Heart right ventricle (tissue), 16 donors: Measurements from ENCODE around the gene WASHC4. TPM values are rescaled to one million over a fixed set of nuclear protein-coding genes. Genes with fewer than 3 reads are reported as not detected.

Experiments used
- ATAC-seq, 8 donors: fragments of 200-7000 bp; cut with Tn5 transposase; one replicate each; pipeline ENCODE4 v1.9.1; 2020; ENCODE audit warnings: mild to moderate bottlenecking in 8 of 8, moderate library complexity in 8 of 8, moderate number of reproducible peaks in 1 of 8
- DNase-seq, 2 donors: peaks; one replicate each; pipeline ENCODE4 v3.0.0-alpha.2; 2020
- H3K27ac ChIP-seq, 10 donors: fragments of 200-600 bp; sonication (generic) in 2 of 10; one replicate each; pipeline versions ENCODE4 v1.5.0 to v1.8.0; 2020 to 2022; ENCODE audit warnings: mild to moderate bottlenecking in 3 of 10
- H3K27me3 ChIP-seq, 7 donors: fragments of 200-600 bp; one replicate each; pipeline ENCODE4 v1.8.0; 2021 to 2022; ENCODE audit warnings: mild to moderate bottlenecking in 2 of 7
- H3K36me3 ChIP-seq, 9 donors: fragments of 200-600 bp; sonication (generic) in 1 of 9; one replicate each; pipeline versions ENCODE4 v1.5.0 to v1.8.0; 2020 to 2022; ENCODE audit warnings: mild to moderate bottlenecking in 2 of 9
- H3K4me1 ChIP-seq, 9 donors: fragments of 200-600 bp; sonication (generic) in 1 of 9; one replicate each; pipeline versions ENCODE4 v1.5.0 to v1.8.0; 2020 to 2022; ENCODE audit warnings: mild to moderate bottlenecking in 4 of 9
- H3K4me3 ChIP-seq, 10 donors: fragments of 200-600 bp; sonication (generic) in 2 of 10; one replicate each; pipeline versions ENCODE4 v1.5.0 to v1.8.0; 2020 to 2022; ENCODE audit warnings: mild to moderate bottlenecking in 7 of 10, moderate library complexity in 2 of 10
- H3K9me3 ChIP-seq, 11 donors: fragments of 200-600 bp in 10 of 11; sonication (generic) in 2 of 11; one replicate each; pipeline versions ENCODE4 v1.5.0 to v1.8.0; 2013 to 2022; ENCODE audit warnings: mild to moderate bottlenecking in 2 of 11, control low read depth in 1 of 11, moderate library complexity in 1 of 11
- whole genome bisulfite sequencing, 2 donors: extraction: QIAGEN DNeasy Blood & Tissue Kit; methylation state at CpG; one replicate each; pipeline ENCODE4 v1.1.7; 2013; ENCODE audit warnings: inconsistent platforms in 1 of 2; 5-methylcytosine and 5-hydroxymethylcytosine counted together
- intact Hi-C, 10 donors: fragments of 100-400 bp; cut with DNase I; formaldehyde crosslinking; loops; one replicate each; pipeline versions ENCODE4 v1.11.1 to v1.14.2; 2022
- polyA plus RNA-seq, 2 donors: library from polyadenylated mRNA; stranded (reverse); fragments of 200-250 nt; gene quantifications; one replicate each; pipeline ENCODE4 v1.2.3, GENCODE V29; 2013
- total RNA-seq, 10 donors: library from RNA; stranded (reverse); fragmentation: NEBNext Ultra II Directional in 3 of 10; extraction: Animal tissue kit (Norgen Biotek cat#: 25700) in 3 of 10; gene quantifications; one replicate each; pipeline versions ENCODE4 v1.2.1 to v1.2.4, GENCODE V29; 2021 to 2023
- TF ChIP-seq, protein P1 (sequence below), 9 donors: fragments of 200-600 bp; sonication (generic) in 2 of 9; IDR thresholded peaks; one replicate each; pipeline versions ENCODE4 v1.5.0 to v1.8.0; 2021 to 2022; ENCODE audit warnings: antibody characterized with exemption in 9 of 9, mild to moderate bottlenecking in 5 of 9, moderate library complexity in 1 of 9
- donor health status: Arrhythmogenic right ventricular cardiomyopathy.
- donor health status: ischemic (EF 13 %, LVEDD 7.1; RV severe dilation, severe dysfunction).
- donor health status: healthy with polysubstance abuse.
- donor health status: DM: no; HTN: yes; CAD: no.
- donor health status: DM: no; HTN: no; CAD: no.
- donor health status: ischemic (EF 25% LVEDD 6.9; RV normal size, moderate dysfunction).
- donor health status: ischemic (EF 25% LVEDD 5.7; RV mildly dilated, moderate dysfunction).
- donor health status: healthy.
- donor health status: DM: yes; HTN: yes; CAD: no.
- donor health status: Ischemic cardiomyopathy.
- donor health status: ischemic (EF 35%, LVEDD 5.7; RV mildly dilated, moderate dysfunction).
- donor health status: nonischemic (EF 11% LVEDD 7.7; RV severe dilation, severe dysfunction).
- donor health status: DM: yes; HTN: yes; CAD: no.
- donor health status: PGD.
- donor health status: ischemic (EF 29% LVEDD 5.4; RV normal size, mild dysfunction).
- donor health status: nonischemic (EF 23%, LVEDD 6.1; RV moderate dilation, normal function).

WASHC4 gene
- total and polyA plus RNA-seq, 12 donors: 7.2 to 31.8 (median 23.8) TPM

DNA sequence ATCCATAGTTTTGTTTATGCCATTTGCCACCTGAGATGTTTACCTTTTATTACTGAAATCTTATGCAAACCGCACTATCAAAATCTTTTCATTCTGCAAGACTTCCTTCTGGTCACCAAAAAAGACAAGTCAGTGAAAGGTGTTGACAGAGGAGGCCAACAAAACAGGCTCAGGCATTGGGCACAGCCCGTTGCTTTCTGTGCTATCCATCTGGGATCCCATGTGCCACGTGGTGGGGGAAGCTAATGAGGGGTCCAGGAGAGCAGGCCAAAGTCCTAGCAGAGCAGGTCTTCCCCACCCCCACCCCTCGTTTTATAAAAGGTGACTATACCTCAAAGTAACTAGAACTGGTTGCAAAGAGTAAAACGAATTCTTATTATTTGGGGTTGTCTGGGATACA lies 24.5 kb upstream of the WASHC4 start:
- intact Hi-C loops: no loop called here
- ATAC-seq (no peak), DNase-seq (no peak)
- H3K27ac ChIP-seq: no peak overlapping the region
- WGBS, 2 donors: 60 to 62% methylated on average over 5 of the region's 5 CpGs
- H3K4me3 ChIP-seq: peak overlapping the region in 4 of 10 donors; percentile 61 to 64 (median 62)
- H3K4me1 ChIP-seq: peaks cover 0 to 21% (median 10%) of the 10 kb centered on the region in 9 donors
- no peaks in the 10 kb centered on the region for H3K9me3 ChIP-seq
- peaks cover 0 to 18% (median 0%) of the 10 kb centered on the region in 7 donors for H3K27me3 ChIP-seq
- TF ChIP-seq, protein P1, sequence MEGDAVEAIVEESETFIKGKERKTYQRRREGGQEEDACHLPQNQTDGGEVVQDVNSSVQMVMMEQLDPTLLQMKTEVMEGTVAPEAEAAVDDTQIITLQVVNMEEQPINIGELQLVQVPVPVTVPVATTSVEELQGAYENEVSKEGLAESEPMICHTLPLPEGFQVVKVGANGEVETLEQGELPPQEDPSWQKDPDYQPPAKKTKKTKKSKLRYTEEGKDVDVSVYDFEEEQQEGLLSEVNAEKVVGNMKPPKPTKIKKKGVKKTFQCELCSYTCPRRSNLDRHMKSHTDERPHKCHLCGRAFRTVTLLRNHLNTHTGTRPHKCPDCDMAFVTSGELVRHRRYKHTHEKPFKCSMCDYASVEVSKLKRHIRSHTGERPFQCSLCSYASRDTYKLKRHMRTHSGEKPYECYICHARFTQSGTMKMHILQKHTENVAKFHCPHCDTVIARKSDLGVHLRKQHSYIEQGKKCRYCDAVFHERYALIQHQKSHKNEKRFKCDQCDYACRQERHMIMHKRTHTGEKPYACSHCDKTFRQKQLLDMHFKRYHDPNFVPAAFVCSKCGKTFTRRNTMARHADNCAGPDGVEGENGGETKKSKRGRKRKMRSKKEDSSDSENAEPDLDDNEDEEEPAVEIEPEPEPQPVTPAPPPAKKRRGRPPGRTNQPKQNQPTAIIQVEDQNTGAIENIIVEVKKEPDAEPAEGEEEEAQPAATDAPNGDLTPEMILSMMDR (IDR thresholded peaks at IDR 0.05): no peak
- no peaks in the 10 kb centered on the region for H3K36me3 ChIP-seq

DNA sequence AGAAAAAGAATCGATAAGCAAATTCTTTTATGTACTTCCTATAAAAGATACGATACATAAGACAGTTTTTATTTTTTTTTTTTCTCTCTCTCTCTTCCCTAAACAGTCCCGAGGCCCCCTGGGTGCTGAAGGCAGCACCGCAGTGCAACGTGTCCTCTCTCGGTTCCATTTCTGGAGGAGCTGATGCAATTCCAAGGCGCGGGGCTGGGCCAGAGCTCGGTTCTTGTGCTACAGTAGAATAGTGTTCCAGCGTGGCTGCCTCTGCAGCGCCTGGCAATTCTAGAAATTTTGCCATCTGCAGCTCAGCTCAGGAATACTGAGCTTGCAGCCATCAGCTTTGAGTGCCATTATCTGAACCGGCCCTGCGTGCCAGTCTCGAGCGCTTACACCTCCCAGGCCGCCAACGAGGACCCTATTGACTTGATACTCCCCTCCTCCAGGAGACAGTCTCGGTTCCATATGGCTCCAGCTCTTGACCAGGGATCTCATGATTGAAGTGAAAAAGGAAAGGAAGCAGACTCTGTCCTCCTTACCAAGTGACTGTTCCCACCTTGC lies 23.9 kb upstream of the WASHC4 start:
- ATAC-seq (peak; percentile 45 to 83 (median 74)), DNase-seq (peak; percentile 32 to 61)
- H3K27me3 ChIP-seq: peaks cover 0 to 18% (median 0%) of the 10 kb centered on the region in 7 donors
- H3K36me3 ChIP-seq: no peaks in the 10 kb centered on the region
- H3K4me1 ChIP-seq: peaks cover 0 to 21% (median 10%) of the 10 kb centered on the region in 9 donors
- TF ChIP-seq, protein P1 (IDR thresholded peaks at IDR 0.05): peak in 1 of 9 donors; percentile 3
- WGBS, 2 donors: 8 to 10% methylated on average over 18 of the region's 18 CpGs
- H3K9me3 ChIP-seq: no peaks in the 10 kb centered on the region
- peak overlapping the region; percentile 13 to 65 (median 62) for H3K4me3 ChIP-seq
- peak overlapping the region in 8 of 10 donors; percentile 2 to 71 (median 36) for H3K27ac ChIP-seq
- intact Hi-C loops: no loop called here

DNA sequence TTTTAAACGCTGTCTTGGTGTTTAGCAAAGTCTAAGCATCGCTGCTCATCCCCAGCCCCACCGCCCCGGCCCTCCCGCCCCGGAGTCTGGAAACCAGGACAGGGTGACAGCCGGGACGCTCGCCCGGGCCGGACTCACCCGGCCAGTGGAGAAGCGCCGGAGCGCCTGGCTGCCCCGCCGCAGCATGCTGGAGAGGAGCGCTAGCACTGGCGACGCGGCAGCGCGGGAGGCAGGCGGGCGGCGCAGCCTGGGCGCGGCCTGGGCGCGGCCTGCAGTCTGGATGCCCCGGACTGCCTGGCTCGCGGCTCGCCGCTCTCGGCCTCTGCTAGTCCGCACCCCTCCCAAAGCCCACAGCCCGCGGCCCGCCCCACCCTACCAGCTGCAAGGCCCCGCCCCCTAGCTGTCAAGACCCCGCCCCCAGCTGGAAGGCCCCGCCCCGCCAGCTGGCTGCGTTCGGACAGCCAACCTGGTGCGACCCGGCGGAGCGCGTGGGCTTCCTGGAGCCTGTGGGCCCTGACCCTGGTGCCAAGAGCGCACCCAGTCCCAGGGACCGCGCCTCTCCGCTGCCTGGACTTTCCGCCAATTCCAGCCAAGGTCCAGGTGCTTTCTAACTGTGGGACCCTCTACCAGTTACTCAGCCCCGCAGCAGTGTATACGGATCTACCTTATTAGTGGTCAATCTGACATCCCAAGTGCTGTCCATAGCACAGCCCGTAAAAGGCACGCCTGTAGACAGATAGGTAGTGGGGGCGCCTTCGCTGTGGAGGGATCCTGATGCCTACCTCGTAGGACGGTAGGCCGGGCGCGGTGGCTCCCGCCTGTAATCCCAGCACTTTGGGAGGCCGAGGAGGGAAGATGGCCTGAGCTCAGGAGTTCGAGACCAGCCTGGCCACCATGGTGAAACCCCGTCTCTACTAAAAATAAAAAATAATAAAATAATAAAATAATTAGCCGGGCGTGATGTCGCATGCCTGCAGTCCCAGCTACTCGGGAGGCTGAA lies 23.0 kb upstream of the WASHC4 start, which contains the start of gene ALDH1L2:
TSS of gene ALDH1L2 (minus strand) at position 208 of the 1,000 bp plus-strand sequence. CDS start at position 186, 22 bp downstream.
- TF ChIP-seq, protein P1 (IDR thresholded peaks at IDR 0.05): no peak
- intact Hi-C loops: no loop called here
- ATAC-seq (peak; percentile 87 to 98 (median 94)), DNase-seq (peak; percentile 74 to 87)
- Histone ChIP-seq H3K9me3 (no peaks in the 10 kb centered on the region), H3K27ac (peak within 1 kb of the TSS in 8 of 10 donors; percentile 2 to 71 (median 36)), H3K27me3 (peaks cover 0 to 18% (median 0%) of the 10 kb centered on the region in 7 donors), H3K4me1 (peaks cover 0 to 21% (median 10%) of the 10 kb centered on the region in 9 donors), H3K4me3 (peak within 1 kb of the TSS; percentile 13 to 65 (median 62)), H3K36me3 (no peaks in the 10 kb centered on the region)
- WGBS, 2 donors: 23 to 25% methylated on average over 72 to 75 of the region's 75 CpGs

DNA sequence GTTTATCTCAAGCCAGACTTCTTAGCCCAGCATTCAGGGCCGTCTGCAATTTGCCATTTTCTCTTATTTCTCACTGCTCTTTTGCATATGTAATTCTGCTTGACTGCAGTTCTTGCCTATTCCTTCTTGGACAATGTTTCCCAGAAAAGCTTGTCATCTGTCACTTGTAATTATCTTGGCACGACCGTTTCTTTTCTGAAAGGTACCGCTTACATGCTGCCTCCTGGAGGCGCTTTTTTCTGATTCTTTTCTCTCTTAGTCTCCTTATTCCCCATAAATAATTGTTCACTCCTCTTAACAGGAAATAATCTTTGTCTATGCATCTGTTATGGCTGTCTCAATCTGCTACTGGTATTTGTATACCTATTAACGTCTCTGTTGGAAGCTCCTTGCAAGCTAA lies 22.0 kb upstream of the WASHC4 start:
- no peak overlapping the region for H3K27ac ChIP-seq
- H3K4me1 ChIP-seq: peaks cover 0 to 21% (median 10%) of the 10 kb centered on the region in 9 donors
- peaks cover 0 to 22% (median 0%) of the 10 kb centered on the region in 7 donors for H3K27me3 ChIP-seq
- ATAC-seq: no peak
- H3K4me3 ChIP-seq: no peak overlapping the region
- no peaks in the 10 kb centered on the region for H3K9me3 ChIP-seq
- 82 to 86% methylated on average over 6 of the region's 6 CpGs for WGBS, 2 donors
- no peak for DNase-seq
- intact Hi-C loops: no loop called here
- no peaks in the 10 kb centered on the region for H3K36me3 ChIP-seq
- TF ChIP-seq, protein P1 (IDR thresholded peaks at IDR 0.05): no peak
